SK-N-SH treated with all-trans-retinoic acid at 6 μM for 48 hours (cell line): ENCODE measurements around the gene KLHL33.
A peak's percentile ranks its signal among the peaks of the same experiment; 100 is the strongest.
"Not testable (repeated sequence)": the region's sequence is repeated elsewhere in the genome, so short reads cannot be mapped to it uniquely, and the experiment has no call there.

Source experiments
- ATAC-seq: fragments of 200-7000 bp; cut with Tn5 transposase; 3 replicates; pipeline ENCODE4 v1.9.1; 2020; ENCODE audit warnings: mild to moderate bottlenecking, moderate library complexity
- ARNTL ChIP-seq: fragments of 450-650 bp; formaldehyde crosslinking; IDR thresholded peaks from 2 replicates; pipeline ENCODE4 v1.5.0; 2020; ENCODE audit warnings: low read depth, mild to moderate bottlenecking, moderate library complexity, borderline replicate concordance
- BACH2 ChIP-seq: fragments of 250-450 bp; sonication (Bioruptor Pico); IDR thresholded peaks from 2 replicates; pipeline ENCODE4 v1.9.0; 2021; ENCODE audit warnings: mild to moderate bottlenecking, borderline replicate concordance
- CSDC2 ChIP-seq: fragments of 250-450 bp; sonication (Bioruptor Pico); IDR thresholded peaks from 2 replicates; pipeline ENCODE4 v1.5.0; 2020; ENCODE audit warnings: mild to moderate bottlenecking, moderate library complexity
- ESRRG ChIP-seq: fragments of 250-450 bp; sonication (Bioruptor Pico); IDR thresholded peaks from 2 replicates; pipeline ENCODE4 v1.6.1; 2021; ENCODE audit warnings: mild to moderate bottlenecking
- ISL1 ChIP-seq: fragments of 250-450 bp; sonication (Bioruptor Pico); IDR thresholded peaks from 2 replicates; pipeline ENCODE4 v2.1.2; 2022; ENCODE audit warnings: mild to moderate bottlenecking, moderate library complexity
- OSR1 ChIP-seq: fragments of 250-450 bp; sonication (Bioruptor Pico); IDR thresholded peaks from 2 replicates; pipeline ENCODE4 v1.8.0; 2022; ENCODE audit warnings: moderate library complexity, mild to moderate bottlenecking, inconsistent platforms
- PPARA ChIP-seq: fragments of 250-450 bp; sonication (Bioruptor Pico); IDR thresholded peaks from 2 replicates; pipeline ENCODE4 v1.5.0; 2020; ENCODE audit warnings: mild to moderate bottlenecking, borderline replicate concordance
- RARB ChIP-seq: fragments of 250-450 bp; sonication (Bioruptor Pico); IDR thresholded peaks from 2 replicates; pipeline ENCODE4 v1.8.0; 2021; ENCODE audit warnings: mild to moderate bottlenecking, moderate library complexity
- SNAI2 ChIP-seq: fragments of 250-450 bp; sonication (Bioruptor Pico); IDR thresholded peaks from 2 replicates; pipeline ENCODE4 v1.5.0; 2020; ENCODE audit warnings: mild to moderate bottlenecking, moderate library complexity
- TCF4 ChIP-seq: fragments of 250-450 bp; sonication (Bioruptor Pico); IDR thresholded peaks from 2 replicates; pipeline ENCODE4 v1.8.0; 2021; ENCODE audit warnings: mild to moderate bottlenecking, moderate library complexity, borderline replicate concordance
- TOX ChIP-seq: fragments of 250-450 bp; sonication (Bioruptor Pico); IDR thresholded peaks from 2 replicates; pipeline ENCODE4 v1.8.0; 2021; ENCODE audit warnings: mild to moderate bottlenecking, moderate library complexity, borderline replicate concordance
- ZC3H10 ChIP-seq: fragments of 250-450 bp; sonication (Bioruptor Pico); IDR thresholded peaks from 2 replicates; pipeline ENCODE4 v1.5.1; 2021; ENCODE audit warnings: mild to moderate bottlenecking, moderate library complexity
- ZFP3 ChIP-seq: fragments of 250-450 bp; sonication (Bioruptor Pico); IDR thresholded peaks from 2 replicates; pipeline ENCODE4 v1.5.0; 2020; ENCODE audit warnings: mild to moderate bottlenecking, moderate library complexity
- ZFP30 ChIP-seq: fragments of 450-650 bp; formaldehyde crosslinking; IDR thresholded peaks from 2 replicates; pipeline ENCODE4 v1.5.0; 2022; ENCODE audit warnings: mild to moderate bottlenecking, moderate library complexity
- ZNF70 ChIP-seq: fragments of 450-650 bp; formaldehyde crosslinking; IDR thresholded peaks from 2 replicates; pipeline ENCODE4 v1.5.0; 2020; ENCODE audit warnings: mild to moderate bottlenecking, moderate library complexity
- ZNF8 ChIP-seq: fragments of 450-650 bp; formaldehyde crosslinking; IDR thresholded peaks from 2 replicates; pipeline ENCODE4 v1.5.0; 2020; ENCODE audit warnings: mild to moderate bottlenecking, moderate library complexity
- TF ChIP-seq, protein P1 (sequence below): fragments of 250-450 bp; sonication (Bioruptor Pico); IDR thresholded peaks from 2 replicates; pipeline ENCODE4 v1.5.0; 2020; ENCODE audit warnings: mild to moderate bottlenecking, moderate library complexity
- TF ChIP-seq, protein P2 (sequence below): fragments of 250-450 bp; sonication (Bioruptor Pico); IDR thresholded peaks from 2 replicates; pipeline ENCODE4 v1.8.0; 2021; ENCODE audit warnings: low read depth, mild to moderate bottlenecking, moderate library complexity, borderline replicate concordance
- TF ChIP-seq, protein P3 (sequence below): fragments of 250-450 bp; sonication (Bioruptor Pico); IDR thresholded peaks from 2 replicates; pipeline ENCODE4 v1.5.1; 2021; ENCODE audit warnings: mild to moderate bottlenecking, moderate library complexity

KLHL33 gene

DNA sequence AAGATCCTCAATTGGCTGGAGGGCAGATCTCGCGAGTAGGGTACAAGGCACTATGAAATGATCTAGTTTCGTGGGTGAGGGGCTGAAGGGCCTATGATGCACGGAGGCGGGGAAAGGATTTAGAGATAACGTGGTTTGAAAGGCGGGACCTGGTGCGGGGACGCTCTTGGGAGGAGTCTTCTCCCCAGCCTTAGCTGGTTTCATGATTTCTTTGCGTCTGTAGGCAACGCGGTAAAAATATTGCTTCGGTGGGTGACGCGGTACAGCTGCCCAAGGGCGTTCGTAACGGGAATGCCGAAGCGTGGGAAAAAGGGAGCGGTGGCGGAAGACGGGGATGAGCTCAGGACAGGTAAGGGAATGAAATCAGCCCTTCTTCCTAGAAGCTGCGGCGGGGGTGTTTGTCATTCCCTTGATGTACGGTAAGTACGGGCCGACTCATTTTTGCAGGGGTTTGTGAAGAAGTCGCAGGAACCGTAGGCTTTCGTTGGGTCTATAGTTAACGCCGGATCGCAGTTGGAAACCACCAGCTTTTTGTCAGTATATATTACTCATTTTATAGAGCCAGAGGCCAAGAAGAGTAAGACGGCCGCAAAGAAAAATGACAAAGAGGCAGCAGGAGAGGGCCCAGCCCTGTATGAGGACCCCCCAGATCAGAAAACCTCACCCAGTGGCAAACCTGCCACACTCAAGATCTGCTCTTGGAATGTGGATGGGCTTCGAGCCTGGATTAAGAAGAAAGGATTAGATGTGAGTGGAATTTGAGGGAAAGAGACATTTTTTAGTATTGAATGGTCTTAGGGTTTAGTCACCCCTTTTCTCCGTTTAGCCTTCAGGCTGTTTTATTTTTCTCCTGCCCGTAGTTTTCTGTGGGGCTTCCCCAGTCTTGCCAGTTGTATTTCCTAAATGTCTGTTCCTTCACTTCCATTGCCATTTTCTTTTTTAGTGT, 19.7 kb upstream of the KLHL33 start:
- ATAC-seq = peak; percentile 82
- TF ChIP-seq, protein P1, sequence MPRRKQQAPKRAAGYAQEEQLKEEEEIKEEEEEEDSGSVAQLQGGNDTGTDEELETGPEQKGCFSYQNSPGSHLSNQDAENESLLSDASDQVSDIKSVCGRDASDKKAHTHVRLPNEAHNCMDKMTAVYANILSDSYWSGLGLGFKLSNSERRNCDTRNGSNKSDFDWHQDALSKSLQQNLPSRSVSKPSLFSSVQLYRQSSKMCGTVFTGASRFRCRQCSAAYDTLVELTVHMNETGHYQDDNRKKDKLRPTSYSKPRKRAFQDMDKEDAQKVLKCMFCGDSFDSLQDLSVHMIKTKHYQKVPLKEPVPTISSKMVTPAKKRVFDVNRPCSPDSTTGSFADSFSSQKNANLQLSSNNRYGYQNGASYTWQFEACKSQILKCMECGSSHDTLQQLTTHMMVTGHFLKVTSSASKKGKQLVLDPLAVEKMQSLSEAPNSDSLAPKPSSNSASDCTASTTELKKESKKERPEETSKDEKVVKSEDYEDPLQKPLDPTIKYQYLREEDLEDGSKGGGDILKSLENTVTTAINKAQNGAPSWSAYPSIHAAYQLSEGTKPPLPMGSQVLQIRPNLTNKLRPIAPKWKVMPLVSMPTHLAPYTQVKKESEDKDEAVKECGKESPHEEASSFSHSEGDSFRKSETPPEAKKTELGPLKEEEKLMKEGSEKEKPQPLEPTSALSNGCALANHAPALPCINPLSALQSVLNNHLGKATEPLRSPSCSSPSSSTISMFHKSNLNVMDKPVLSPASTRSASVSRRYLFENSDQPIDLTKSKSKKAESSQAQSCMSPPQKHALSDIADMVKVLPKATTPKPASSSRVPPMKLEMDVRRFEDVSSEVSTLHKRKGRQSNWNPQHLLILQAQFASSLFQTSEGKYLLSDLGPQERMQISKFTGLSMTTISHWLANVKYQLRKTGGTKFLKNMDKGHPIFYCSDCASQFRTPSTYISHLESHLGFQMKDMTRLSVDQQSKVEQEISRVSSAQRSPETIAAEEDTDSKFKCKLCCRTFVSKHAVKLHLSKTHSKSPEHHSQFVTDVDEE (CRISPR knock-in tag) = no peak
- TF ChIP-seq ZFP30 (CRISPR knock-in tag) = no peak
- no peak for TF ChIP-seq OSR1
- no peak for TF ChIP-seq ESRRG (CRISPR knock-in tag)
- TF ChIP-seq, protein P2, sequence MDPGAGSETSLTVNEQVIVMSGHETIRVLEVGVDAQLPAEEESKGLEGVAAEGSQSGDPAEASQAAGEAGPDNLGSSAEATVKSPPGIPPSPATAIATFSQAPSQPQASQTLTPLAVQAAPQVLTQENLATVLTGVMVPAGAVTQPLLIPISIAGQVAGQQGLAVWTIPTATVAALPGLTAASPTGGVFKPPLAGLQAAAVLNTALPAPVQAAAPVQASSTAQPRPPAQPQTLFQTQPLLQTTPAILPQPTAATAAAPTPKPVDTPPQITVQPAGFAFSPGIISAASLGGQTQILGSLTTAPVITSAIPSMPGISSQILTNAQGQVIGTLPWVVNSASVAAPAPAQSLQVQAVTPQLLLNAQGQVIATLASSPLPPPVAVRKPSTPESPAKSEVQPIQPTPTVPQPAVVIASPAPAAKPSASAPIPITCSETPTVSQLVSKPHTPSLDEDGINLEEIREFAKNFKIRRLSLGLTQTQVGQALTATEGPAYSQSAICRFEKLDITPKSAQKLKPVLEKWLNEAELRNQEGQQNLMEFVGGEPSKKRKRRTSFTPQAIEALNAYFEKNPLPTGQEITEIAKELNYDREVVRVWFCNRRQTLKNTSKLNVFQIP (CRISPR knock-in tag) = no peak
- no peak for TF ChIP-seq PPARA
- TF ChIP-seq ZC3H10 = no peak
- no peak for TF ChIP-seq SNAI2
- TF ChIP-seq ISL1 = no peak
- TF ChIP-seq, protein P3, sequence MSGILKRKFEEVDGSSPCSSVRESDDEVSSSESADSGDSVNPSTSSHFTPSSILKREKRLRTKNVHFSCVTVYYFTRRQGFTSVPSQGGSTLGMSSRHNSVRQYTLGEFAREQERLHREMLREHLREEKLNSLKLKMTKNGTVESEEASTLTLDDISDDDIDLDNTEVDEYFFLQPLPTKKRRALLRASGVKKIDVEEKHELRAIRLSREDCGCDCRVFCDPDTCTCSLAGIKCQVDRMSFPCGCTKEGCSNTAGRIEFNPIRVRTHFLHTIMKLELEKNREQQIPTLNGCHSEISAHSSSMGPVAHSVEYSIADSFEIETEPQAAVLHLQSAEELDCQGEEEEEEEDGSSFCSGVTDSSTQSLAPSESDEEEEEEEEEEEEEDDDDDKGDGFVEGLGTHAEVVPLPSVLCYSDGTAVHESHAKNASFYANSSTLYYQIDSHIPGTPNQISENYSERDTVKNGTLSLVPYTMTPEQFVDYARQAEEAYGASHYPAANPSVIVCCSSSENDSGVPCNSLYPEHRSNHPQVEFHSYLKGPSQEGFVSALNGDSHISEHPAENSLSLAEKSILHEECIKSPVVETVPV (CRISPR knock-in tag) = no peak; the same call in 1 of the 2 replicates
- TF ChIP-seq BACH2 (CRISPR knock-in tag) = no peak
- TF ChIP-seq TCF4 (CRISPR knock-in tag) = no peak
- TF ChIP-seq TOX (CRISPR knock-in tag) = no peak
- TF ChIP-seq, all 23 proteins: peak for 0

DNA sequence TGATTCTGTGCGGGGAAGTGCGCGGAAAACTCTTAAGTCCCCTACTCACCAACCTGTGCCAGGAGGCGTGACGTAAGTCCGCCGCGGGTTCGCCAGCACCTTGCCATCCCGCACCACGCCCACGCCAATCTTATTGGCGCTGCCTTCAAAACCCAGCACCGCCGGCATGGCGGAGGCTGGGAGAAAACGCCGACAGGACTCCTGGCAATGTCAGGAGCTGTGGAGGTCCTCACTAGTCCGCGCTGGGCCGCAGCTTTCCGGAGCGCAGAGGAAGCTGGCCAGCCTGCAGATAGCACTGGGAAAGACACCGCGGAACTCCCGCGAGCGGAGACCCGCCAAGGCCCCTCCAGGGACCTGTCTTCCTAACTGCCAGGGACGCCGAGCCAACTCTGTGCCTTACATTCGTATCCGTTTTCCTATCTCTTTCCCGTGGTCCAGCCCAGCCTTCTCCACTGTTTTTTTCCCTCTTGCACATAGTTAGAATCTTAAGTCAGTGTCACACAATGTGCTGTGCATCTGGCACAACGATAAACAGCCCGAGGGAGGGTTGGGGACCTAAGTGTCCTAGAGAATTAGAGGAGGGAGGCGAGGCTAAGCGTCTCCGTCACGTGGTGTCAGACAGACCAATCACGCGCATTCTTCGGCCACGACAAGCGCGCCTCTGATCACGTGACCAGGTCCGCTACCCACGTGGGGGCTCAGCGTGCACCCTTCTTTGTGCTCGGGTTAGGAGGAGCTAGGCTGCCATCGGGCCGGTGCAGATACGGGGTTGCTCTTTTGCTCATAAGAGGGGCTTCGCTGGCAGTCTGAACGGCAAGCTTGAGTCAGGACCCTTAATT, 18.8 kb upstream of the KLHL33 start, which contains the start of the genes APEX1 and OSGEP:
Gene APEX1 (plus strand): TSS at position 711 of the 839 bp plus-strand sequence. CDS start 420 bp downstream, outside the sequence.
Gene OSGEP (minus strand): TSS at position 297 of the 839 bp plus-strand sequence. CDS start 129 bp downstream, at position 168.
- peak; percentile 89 for ATAC-seq
- TF ChIP-seq ARNTL (CRISPR knock-in tag) (peak; percentile 41; the same call in 1 of the 2 replicates), ZFP30 (CRISPR knock-in tag) (no peak)

DNA sequence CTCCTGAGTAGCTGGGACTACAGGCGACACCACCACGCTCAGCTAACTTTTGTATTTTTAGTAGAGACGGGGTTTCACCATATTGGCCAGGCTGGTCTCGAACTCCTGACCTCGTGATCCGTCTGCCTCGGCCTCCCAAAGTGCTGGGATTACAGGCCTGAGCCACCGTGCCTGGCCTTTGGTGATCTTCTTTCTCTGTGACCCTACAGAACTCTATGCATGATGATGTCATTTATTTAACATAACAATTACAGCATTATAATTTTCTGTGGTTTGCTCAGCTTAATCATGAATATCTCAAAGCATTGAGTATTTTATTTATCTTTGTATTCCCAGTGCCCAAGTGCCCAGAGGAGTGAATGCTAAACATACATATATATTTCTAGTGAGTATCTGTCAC, 16.9 kb upstream of the KLHL33 start:
- ATAC-seq = not testable (repeated sequence)

DNA sequence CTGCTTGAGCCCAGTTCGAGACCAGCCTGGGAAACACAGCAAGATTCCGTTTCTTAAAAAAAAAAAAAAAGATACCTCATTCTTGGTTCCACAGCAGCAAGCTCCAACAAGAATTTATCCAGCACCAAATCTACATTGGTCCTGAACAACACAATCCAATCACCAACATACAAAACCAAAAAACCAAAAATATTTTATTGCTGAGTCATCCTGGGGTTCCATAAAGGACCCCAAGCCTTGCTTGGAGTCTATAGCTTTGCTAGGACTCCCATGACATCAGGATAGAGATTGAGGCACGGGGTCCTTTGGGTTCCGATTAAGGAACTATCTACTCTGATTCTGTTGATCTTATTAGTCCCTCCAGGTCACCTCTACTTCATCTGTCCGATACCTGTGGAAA, 10.9 kb upstream of the KLHL33 start:
- no peak for ATAC-seq
- TF ChIP-seq, protein P3 (CRISPR knock-in tag) = no peak

DNA sequence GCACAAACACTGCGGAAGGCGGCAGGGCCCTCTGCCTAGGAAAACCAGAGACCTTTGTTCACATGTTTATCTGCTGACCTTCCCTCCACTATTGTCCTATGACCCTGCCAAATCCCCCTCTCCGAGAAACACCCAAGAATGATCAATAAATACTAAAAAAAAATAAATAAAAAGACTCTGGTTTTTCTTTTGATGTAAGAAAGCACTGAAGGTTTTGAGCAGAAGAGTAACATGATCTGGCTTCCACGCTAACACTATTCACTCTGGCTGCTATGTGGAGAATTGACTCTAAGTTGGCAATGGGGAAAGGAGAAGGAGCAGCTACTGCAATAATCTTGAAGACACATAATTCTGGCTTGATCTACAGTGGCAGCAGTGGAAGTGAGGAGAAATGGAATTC, 7.7 kb upstream of the KLHL33 start:
- not testable (repeated sequence) for ATAC-seq

DNA sequence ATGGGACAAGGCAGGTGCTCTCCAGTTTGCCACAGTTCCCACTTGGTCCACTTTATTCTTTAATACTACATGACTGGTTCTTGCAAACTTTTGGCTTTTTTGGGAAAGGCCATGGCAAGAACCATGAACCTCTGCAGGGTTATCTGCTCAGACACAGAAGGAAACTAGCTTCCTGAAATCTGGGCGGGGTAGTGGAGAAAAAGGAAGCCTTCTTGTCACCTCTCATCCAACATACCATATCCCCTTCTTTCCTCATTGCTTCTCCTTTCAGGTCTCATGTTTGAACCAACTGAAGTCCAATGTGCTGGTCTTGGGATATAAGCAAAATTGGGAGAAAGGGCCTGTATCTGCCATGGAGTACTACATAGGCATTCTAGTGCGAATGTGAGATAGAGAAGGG, 5.5 kb upstream of the KLHL33 start:
- ATAC-seq = no peak
- TF ChIP-seq CSDC2 (CRISPR knock-in tag) = no peak
- TF ChIP-seq, protein P1 (CRISPR knock-in tag) = no peak
- no peak for TF ChIP-seq ZNF8 (CRISPR knock-in tag)
- no peak for TF ChIP-seq TOX (CRISPR knock-in tag)
- TF ChIP-seq ZFP3 (CRISPR knock-in tag) = no peak
- TF ChIP-seq BACH2 (CRISPR knock-in tag) = no peak
- TF ChIP-seq PPARA = no peak
- no peak for TF ChIP-seq ZFP30 (CRISPR knock-in tag)
- TF ChIP-seq RARB (CRISPR knock-in tag) = no peak
- TF ChIP-seq ZNF70 = no peak
